ENCODE data around the gene LAMTOR4. TPM values are rescaled to one million over a fixed set of nuclear protein-coding genes. Genes with fewer than 3 reads are reported as not detected.

The LAMTOR4 gene
- total RNA-seq, 2 experiments from 2014 or later: 108 to 116 TPM

DNA sequence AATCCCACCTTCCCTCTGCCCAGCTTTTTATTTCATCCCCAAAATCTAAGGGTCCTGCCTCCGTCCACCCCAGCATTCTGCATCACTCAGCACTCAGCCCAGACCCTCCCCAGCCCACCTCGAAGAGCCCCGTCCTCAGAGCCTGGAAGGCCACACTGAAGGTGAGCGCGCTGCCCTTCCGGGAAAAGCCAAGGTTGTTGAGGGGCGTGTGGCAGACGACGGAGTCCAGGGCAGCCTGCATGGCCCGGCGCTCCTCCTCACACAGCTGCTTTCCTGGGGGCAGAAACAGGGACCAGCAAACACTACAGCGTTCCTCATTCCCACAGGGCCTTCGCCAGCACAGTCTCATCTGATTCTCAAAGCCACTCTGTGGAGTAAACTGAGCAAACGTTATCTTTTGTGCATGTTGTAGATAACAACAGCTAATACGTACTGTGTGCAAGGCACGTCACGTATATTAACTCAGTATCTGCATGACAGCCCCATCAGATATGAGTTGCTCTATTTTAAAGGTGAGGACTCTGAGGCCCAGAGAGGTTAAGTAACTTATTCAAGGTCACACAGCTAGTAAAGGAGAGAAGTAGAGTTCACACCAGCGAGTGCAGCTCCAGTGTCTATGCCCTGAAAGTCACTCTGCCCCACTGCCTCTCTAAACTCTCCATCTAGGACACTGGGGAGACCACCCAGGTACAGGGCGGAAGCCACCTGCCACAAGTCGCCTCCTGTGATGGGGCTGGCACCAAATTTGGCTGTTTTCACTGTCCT, 7.0 kb downstream of the LAMTOR4 start:
- Mint-ChIP-seq H3K4me3 (no peak overlapping the region), H3K4me1 (ENCODE audit: low read depth) (peaks cover 40% of the 10 kb centered on the region), H3K36me3 (ENCODE audit: low read depth) (peaks cover 29% of the 10 kb centered on the region), H3K27ac (peak overlapping the region; percentile 89), H3K9me3 (no peaks in the 10 kb centered on the region), H3K27me3 (no peaks in the 10 kb centered on the region)
- TF ChIP-seq, protein P1, sequence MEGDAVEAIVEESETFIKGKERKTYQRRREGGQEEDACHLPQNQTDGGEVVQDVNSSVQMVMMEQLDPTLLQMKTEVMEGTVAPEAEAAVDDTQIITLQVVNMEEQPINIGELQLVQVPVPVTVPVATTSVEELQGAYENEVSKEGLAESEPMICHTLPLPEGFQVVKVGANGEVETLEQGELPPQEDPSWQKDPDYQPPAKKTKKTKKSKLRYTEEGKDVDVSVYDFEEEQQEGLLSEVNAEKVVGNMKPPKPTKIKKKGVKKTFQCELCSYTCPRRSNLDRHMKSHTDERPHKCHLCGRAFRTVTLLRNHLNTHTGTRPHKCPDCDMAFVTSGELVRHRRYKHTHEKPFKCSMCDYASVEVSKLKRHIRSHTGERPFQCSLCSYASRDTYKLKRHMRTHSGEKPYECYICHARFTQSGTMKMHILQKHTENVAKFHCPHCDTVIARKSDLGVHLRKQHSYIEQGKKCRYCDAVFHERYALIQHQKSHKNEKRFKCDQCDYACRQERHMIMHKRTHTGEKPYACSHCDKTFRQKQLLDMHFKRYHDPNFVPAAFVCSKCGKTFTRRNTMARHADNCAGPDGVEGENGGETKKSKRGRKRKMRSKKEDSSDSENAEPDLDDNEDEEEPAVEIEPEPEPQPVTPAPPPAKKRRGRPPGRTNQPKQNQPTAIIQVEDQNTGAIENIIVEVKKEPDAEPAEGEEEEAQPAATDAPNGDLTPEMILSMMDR (IDR thresholded peaks at IDR 0.05): no peak
- intact Hi-C loops (cut with micrococcal nuclease): no loop called here
- DNase-seq (no peak), ATAC-seq (no peak)
- ChIA-PET POLR2A (interaction anchor here (0.6 to 1.2 kb wide), 5 partner anchors 13 to 360 kb away, joined by 3 to 5 read pairs (median 3); no protein-coding TSS in a partner anchor), CTCF (interaction anchor here (0.8 to 1.6 kb wide), 5 partner anchors 23 to 63 kb away, joined by 3 to 5 read pairs (median 3); no protein-coding TSS in a partner anchor)

DNA sequence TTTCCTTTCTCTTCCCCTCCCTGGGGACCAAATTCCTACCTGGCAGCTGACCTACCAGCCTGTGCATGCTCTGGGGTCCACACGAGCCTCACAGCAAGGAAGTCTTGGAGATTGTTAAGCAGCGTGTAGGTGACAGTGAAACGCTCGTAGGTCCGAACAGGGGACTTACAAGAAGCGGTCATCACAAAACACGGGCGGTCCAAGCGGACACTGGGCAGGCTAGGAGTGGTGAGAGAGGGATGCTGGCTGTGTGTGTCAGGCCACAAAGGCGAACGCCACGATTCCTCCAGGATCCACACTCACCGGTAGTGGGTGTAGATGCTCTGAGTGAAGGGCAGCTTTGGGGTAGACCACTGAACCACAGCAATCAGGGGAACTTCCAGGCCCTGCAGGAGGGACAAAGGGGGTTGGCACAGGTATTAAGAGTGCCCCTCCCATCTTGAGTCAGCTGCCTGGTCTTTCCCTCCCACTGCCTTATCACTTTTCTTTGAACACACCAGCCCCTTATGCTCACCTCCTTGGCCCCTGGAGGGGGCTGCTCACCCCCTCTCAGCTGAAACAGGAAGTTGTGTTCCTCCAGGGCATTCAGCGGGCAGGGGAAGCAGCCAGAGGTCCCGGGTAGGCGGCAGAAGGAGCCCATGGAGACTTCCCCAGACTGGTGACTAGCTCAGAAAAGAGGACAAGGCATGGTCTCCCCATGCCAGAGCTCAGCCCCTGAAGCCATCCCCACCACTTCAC, 7.8 kb downstream of the LAMTOR4 start:
- peak; percentile 70 for ATAC-seq
- intact Hi-C loops (cut with micrococcal nuclease): no loop called here

DNA sequence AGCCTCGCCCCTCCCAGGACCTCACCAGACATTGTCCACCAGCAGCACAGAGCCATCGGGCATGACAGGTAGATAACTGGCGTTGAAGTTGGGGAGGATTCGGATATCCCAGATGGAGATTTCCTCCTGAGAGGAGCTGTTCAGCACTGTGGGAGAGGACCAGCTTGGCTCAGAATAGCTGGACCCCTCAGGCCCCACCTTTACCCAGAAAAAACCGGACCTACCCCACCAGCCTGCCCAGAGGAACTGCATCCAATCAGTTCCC, 8.3 kb downstream of the LAMTOR4 start:
- Mint-ChIP-seq H3K27ac (peak overlapping the region; percentile 89), H3K4me3 (peak overlapping the region; percentile 67), H3K27me3 (no peaks in the 10 kb centered on the region), H3K36me3 (ENCODE audit: low read depth) (peaks cover 23% of the 10 kb centered on the region), H3K9me3 (no peaks in the 10 kb centered on the region), H3K4me1 (ENCODE audit: low read depth) (peaks cover 39% of the 10 kb centered on the region)
- ChIA-PET CTCF (interaction anchor here (0.8 to 2.4 kb wide), 7 partner anchors 9 to 61 kb away, joined by 3 to 9 read pairs (median 4); no protein-coding TSS in a partner anchor), POLR2A (interaction anchor here (0.9 to 1.8 kb wide), 7 partner anchors 8 to 56 kb away, joined by 3 to 11 read pairs (median 4); partner anchors contain the start of genes GAL3ST4, GPC2, LAMTOR4 and MCM7)
- intact Hi-C loops (cut with micrococcal nuclease): no loop called here
- ATAC-seq (no peak), DNase-seq (no peak)
- TF ChIP-seq, protein P1 (IDR thresholded peaks at IDR 0.05): no peak

More for the DNA sequence above, 7.8 kb downstream of the LAMTOR4 start:
- peak overlapping the region; percentile 67 for H3K4me3 Mint-ChIP-seq
- H3K9me3 Mint-ChIP-seq: no peaks in the 10 kb centered on the region
- CTCF ChIA-PET: interaction anchor here (0.8 to 2.1 kb wide), 6 partner anchors 11 to 62 kb away, joined by 3 to 9 read pairs (median 4); no protein-coding TSS in a partner anchor
- POLR2A ChIA-PET: interaction anchor here (0.8 to 1.8 kb wide), 5 partner anchors 11 to 54 kb away, joined by 3 to 11 read pairs (median 4); partner anchors contain the start of genes GAL3ST4 and GPC2
- DNase-seq: peak; percentile 75
- TF ChIP-seq, protein P1 (IDR thresholded peaks at IDR 0.05): no peak
- peak overlapping the region; percentile 89 for H3K27ac Mint-ChIP-seq
- peaks cover 39% of the 10 kb centered on the region for H3K4me1 Mint-ChIP-seq (ENCODE audit: low read depth)
- H3K36me3 Mint-ChIP-seq (ENCODE audit: low read depth): peaks cover 28% of the 10 kb centered on the region
- no peaks in the 10 kb centered on the region for H3K27me3 Mint-ChIP-seq

DNA sequence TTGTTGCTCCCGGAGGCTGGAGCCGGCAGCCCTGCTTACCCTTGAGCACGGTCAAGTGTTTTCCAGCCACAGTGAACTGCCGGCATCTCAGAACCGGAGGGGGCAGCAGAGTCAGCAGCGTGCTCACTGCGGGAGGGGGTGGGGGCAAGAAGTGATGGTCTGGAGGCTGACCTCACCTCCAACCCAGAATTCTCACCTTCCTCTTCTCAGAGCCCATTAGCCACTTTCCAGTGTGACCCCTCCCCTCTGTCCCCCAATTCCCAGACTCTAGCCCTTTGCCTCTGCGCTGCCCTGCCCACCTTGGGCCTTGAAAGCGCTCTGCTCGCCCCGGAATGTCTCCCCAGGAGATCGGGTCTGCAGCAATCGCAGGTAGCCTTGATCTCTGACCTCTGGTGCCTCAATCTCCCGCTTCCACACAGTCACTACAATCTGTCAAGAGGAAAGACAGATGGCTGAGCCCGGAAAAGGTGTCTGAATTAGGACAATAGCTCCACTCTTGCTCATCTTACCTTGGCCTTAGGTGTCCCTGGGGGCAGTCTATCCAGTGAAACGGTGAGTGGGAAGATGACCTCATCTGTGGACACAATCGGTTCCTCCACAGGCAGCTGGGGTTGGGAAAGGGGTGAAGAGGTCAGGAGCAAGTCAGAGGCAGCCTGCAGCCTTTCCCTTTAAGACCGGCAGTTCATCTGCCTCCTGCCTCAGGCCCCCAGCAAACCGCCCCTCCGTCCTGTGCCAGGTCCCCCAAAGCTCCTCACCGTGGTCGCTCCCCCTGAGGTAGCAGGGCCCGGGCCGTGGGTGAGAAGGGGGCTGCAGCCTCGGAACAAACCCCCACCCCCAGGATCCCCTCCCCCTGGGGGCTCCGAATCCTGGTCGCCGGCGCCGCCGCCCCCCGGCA, 8.9 kb downstream of the LAMTOR4 start:
- intact Hi-C loops (cut with micrococcal nuclease): no loop called here
- H3K4me1 Mint-ChIP-seq (ENCODE audit: low read depth): peaks cover 35% of the 10 kb centered on the region
- TF ChIP-seq, protein P1 (IDR thresholded peaks at IDR 0.05): no peak

More for the DNA sequence above, 8.9 kb downstream of the LAMTOR4 start:
- ATAC-seq (no peak), DNase-seq (no peak)
- no peaks in the 10 kb centered on the region for H3K9me3 Mint-ChIP-seq
- H3K27me3 Mint-ChIP-seq: no peaks in the 10 kb centered on the region
- H3K4me3 Mint-ChIP-seq: peak overlapping the region; percentile 67
- POLR2A ChIA-PET: interaction anchor here (0.6 to 1.8 kb wide), 9 partner anchors 8 to 57 kb away, joined by 3 to 11 read pairs (median 3); partner anchors contain the start of genes GAL3ST4, GPC2, LAMTOR4 and MCM7
- H3K36me3 Mint-ChIP-seq (ENCODE audit: low read depth): peaks cover 19% of the 10 kb centered on the region
- CTCF ChIA-PET: interaction anchor here (0.7 to 2.4 kb wide), 7 partner anchors 8 to 61 kb away, joined by 3 to 9 read pairs (median 4); no protein-coding TSS in a partner anchor
- peak overlapping the region; percentile 89 for H3K27ac Mint-ChIP-seq
